Epidermal melanocyte (primary cell): Measurements from ENCODE around the gene SERINC4.
"Not testable (repeated sequence)": the region's sequence is repeated elsewhere in the genome, so short reads cannot be mapped to it uniquely, and the experiment has no call there.

Source experiments
- DNase-seq: peaks from one replicate; pipeline ENCODE4 v3.0.0; 2011; ENCODE audit warnings: low spot score; ENCODE audit not compliant: insufficient read length

The SERINC4 gene

DNA sequence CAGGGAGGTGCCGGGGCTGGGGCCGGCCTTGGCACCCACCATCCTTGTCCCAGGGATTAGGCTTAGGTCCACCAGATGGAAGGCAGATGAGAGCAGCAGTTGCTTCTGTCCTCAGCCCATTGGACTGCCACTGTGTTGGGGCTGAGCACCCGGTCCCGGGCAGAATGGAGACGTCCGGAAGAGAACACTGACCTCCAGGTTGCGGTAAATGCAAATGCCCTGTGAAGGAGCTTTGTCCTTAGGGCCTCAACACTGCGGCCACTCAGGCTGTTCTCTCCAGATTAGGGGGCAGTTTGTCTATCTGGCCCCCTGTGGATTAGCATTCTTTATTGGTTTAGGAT lies at the start of gene SERINC4:
SERINC4 (minus strand) TSS at position 276 of the 341 bp plus-strand sequence; CDS start at position 42, 234 bp downstream.
- no peak for DNase-seq

GRCh38 chr15:43845421-43845820 lies 45.4 kb upstream of the SERINC4 start:
- DNase-seq: no peak

- DNase-seq: not testable (repeated sequence)
Measured at GRCh38 chr15:43832485-43832884, 32.5 kb upstream of the SERINC4 start.

DNA sequence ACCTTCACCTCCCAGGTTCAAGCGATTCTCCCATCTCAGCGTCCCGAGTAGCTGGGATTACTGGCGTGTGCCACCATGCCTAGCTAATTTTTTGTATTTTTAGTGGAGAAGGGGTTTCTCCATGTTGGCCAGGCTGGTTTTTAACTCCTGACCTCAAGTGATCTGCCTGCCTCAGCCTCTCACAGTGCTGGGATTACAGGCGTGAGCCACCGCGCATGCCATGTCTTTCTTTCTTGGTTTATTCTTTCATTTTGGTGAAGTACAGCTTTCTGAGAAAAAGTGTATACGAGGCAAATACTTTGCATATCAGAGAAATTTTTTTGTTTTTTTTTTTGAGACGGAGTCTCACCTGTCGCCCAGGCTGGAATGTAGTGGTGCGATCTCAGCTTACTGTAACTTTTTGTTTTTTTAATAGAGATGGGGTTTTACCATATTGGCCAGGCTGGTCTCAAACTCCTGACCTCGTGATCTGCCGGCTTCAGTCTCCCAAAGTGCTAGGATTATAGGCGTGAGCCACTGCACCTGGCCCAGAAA lies 31.6 kb upstream of the SERINC4 start:
- DNase-seq: not testable (repeated sequence)

DNA sequence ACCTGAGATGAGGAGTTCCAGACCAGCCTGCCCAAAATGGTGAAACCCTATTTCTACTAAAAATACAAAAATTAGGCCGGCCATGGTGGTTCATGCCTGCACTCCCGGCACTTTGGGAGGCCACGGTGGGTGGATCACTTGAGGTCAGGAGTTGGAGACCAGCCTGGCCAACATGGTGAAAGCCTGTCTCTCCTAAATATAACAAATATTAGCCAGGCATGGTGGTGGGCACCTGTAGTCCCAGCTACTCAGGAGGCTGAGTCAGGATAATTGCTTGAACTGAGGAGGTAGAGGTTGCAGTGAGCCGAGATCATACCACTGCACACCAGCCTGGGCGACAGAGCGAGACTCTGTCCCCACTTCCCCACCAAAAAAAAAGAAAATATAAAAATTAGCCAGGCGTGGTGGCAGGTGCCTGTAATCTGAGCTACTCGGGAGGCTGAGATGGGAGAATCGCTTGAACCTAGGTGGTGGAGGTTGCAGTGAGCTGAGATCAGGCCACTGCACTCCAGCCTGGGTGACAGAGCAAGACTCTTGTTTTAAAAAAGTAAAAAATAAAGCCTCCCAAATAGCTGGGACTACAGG lies 30.8 kb upstream of the SERINC4 start:
- DNase-seq: not testable (repeated sequence)

GRCh38 chr15:43829951-43830540 lies 30.0 kb upstream of the SERINC4 start:
- DNase-seq: not testable (repeated sequence)

- no peak for DNase-seq
Measured at GRCh38 chr15:43828061-43828657, 28.1 kb upstream of the SERINC4 start.

GRCh38 chr15:43826508-43827341 lies 26.7 kb upstream of the SERINC4 start, which contains the start of gene WDR76:
WDR76 (plus strand) TSS chr15:43827002; CDS start chr15:43827033, 31 bp downstream.
- peak; percentile 44 for DNase-seq

- no peak for DNase-seq
Measured at GRCh38 chr15:43826029-43826507, 26.0 kb upstream of the SERINC4 start.

- not testable (repeated sequence) for DNase-seq
Measured at GRCh38 chr15:43825305-43825704, 25.3 kb upstream of the SERINC4 start.

GRCh38 chr15:43824302-43825246 lies 24.6 kb upstream of the SERINC4 start, which contains the start of gene MFAP1:
MFAP1 (minus strand) TSS chr15:43824690; CDS start chr15:43824569, 121 bp downstream.
- DNase-seq: peak; percentile 96

GRCh38 chr15:43821505-43821904 lies 21.5 kb upstream of the SERINC4 start:
- no peak for DNase-seq

DNA sequence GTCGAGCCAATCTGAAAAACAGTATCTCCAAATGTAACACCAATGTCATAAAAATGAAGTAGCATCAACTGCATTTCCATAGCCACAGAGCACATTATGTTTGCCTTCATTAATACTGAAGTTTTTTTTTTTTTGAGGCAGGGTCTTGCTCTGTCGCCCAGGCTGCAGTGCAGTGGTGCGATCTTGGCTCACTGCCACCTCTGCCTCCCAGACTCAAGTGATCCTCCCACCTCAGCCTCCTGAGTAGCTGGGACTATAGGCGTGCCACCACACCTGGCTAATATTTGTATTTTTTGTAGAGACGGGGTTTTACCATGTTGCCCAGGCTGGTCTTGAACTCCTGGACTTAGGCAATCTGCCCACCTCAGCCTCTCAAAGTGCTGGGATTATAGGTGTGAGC lies 15.0 kb upstream of the SERINC4 start:
- not testable (repeated sequence) for DNase-seq

DNA sequence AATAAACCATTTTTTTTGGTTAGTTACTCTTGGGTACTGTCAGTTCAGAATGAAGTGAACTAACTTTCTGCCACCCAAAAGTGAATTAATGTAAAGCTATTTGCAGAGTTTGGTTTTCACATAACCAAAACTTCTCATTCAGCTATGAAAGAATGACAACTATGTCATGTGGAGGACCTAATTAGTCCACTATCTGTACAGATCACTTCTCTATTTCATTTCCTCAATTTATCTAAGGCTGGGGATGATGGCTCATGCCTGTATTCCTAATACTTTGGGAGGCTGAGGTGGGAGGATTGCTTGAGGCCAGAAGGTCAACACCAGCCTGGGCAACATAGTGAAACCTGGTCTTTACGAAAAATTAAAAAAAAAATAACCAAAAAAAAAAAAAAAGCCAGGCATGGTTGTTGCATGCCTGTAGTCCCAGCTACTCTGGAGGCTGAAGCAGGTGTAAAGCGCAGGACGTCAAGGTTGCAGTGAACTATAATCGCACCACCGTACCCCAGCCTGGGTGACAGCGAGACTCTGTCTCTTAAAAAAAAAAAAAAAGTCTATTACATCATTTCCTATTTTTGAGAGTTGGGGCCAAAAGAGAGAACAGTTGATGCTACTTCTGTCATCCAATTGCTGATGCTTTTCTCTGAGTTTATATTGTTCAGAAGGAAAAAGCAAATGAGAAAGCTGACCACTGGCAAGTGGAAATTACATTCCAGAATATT lies 9.1 kb upstream of the SERINC4 start:
- DNase-seq: no peak

GRCh38 chr15:43808435-43808950 lies 8.5 kb upstream of the SERINC4 start:
- DNase-seq: no peak

GRCh38 chr15:43802676-43803075 lies 2.7 kb upstream of the SERINC4 start:
- DNase-seq: not testable (repeated sequence)

DNA sequence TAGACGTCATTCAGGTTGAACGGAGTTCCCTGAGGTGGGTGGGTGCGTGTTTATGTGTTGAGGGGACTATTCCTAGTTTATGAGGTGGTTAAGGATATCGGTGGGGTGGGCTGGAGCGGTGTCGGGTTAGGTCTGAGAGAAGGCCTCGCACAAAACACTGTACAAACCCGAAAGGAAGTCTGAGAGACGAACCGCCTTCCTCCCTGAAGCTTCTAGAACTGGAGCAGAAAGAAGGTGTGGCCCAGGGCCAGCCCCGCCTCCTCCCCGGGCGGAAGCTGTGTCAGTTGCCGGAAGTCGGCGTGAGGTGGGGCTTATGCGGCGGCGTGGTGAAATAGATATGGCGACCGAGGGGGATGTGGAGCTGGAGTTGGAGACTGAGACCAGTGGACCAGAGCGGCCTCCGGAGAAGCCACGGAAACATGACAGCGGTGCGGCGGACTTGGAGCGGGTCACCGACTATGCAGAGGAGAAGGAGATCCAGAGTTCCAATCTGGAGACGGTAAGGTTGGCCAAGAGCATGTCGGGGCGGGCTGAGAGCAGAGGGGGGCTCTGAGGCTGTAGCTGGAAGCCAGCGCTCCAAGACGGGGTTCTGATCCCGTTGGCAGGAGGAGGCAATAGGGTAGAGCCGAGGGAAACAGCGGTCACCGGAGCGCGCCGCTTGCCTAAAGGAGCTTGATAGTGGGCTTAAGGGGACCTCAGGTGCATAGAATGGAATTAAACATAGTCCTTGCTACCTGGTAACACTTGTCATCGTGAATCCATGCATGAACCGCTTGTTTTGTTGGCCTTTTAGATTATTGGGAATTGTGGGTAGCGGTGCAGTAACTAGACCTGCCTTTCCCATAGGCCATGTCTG lies 494 bp upstream of the SERINC4 start, which contains the start of gene HYPK:
HYPK (plus strand) TSS at position 314 of the 856 bp plus-strand sequence; CDS start at position 338, 24 bp downstream.
- DNase-seq: peak; percentile 84
